SK-N-SH (cell line): ENCODE results near the gene LRCH3. TPM values are rescaled to one million over a fixed set of nuclear protein-coding genes. Genes with fewer than 3 reads are reported as not detected.

Experiments
- CTCF ChIA-PET: fragments of 300-600, 350-600 bp; formaldehyde crosslinking; extraction: SDS; loops from one replicate; lab custom pipeline; 2021; lab: Yijun Ruan, JAX
- POLR2A ChIA-PET: fragments of 350-600 bp; sonication (Branson Sonifier 250); formaldehyde crosslinking; extraction: SDS; loops from one replicate; lab custom pipeline; 2020; ENCODE audit warnings: antibody characterized with exemption, inconsistent platforms; lab: Yijun Ruan, JAX
- DNase-seq: peaks from one replicate; pipeline ENCODE4 v3.0.0; 2012
- H2AFZ ChIP-seq: fragments of 200-600 bp; sonication (generic); 2 replicates; pipeline ENCODE4 v1.8.1; 2016; ENCODE audit warnings: antibody characterized with exemption, mild to moderate bottlenecking, low read depth
- H3F3A ChIP-seq: fragments of 200-600 bp; sonication (generic); replicated peaks from 2 replicates; pipeline ENCODE3; 2016; ENCODE audit warnings: antibody characterized with exemption, mild to moderate bottlenecking; ENCODE audit not compliant: insufficient read depth
- H3K27ac ChIP-seq, 2 experiments: fragments of 200-500 bp in 1 of 2; fragments of 200-600 bp in 1 of 2; sonication (Bioruptor generic) in 1 of 2; sonication (generic), shearing (Covaris generic) in 1 of 2; 2 replicates each; pipeline versions ENCODE4 v1.5.1 to v1.6.1; 2014 to 2016; ENCODE audit warnings: low read depth in 2 of 2, inconsistent platforms in 1 of 2, low read length in 1 of 2, mild to moderate bottlenecking in 1 of 2, mixed read lengths in 1 of 2
- H3K27me3 ChIP-seq: fragments of 200-600 bp; sonication (generic), shearing (Covaris generic); 2 replicates; pipeline ENCODE4 v1.6.1; 2016; ENCODE audit warnings: mixed run types; ENCODE audit not compliant: insufficient read depth
- H3K36me3 ChIP-seq, 2 experiments: fragments of 200-500 bp in 1 of 2; fragments of 200-600 bp in 1 of 2; sonication (Bioruptor generic) in 1 of 2; sonication (generic) in 1 of 2; replicated peaks in 1 of 2; 2 replicates each; pipeline versions ENCODE3 to v1.5.1; 2014 to 2016; ENCODE audit warnings: low read length in 1 of 2, mild to moderate bottlenecking in 1 of 2; ENCODE audit not compliant: insufficient read depth in 2 of 2, control insufficient read depth in 1 of 2
- H3K4me1 ChIP-seq, 2 experiments: fragments of 200-500 bp in 1 of 2; fragments of 200-600 bp in 1 of 2; sonication (Bioruptor generic) in 1 of 2; sonication (generic), shearing (Covaris generic) in 1 of 2; 2 replicates each; pipeline versions ENCODE4 v1.5.1 to v1.6.1; 2014 to 2016; ENCODE audit warnings: low read depth in 1 of 2, low read length in 1 of 2, mixed run types in 1 of 2; ENCODE audit not compliant: insufficient read depth in 2 of 2, control insufficient read depth in 1 of 2
- H3K4me2 ChIP-seq: fragments of 200-600 bp; sonication (generic), shearing (Covaris generic); 2 replicates; pipeline ENCODE4 v1.6.1; 2017; ENCODE audit warnings: mixed run types
- H3K4me3 ChIP-seq, 2 experiments: fragments of 200-500 bp in 1 of 2; fragments of 200-600 bp in 1 of 2; sonication (Bioruptor generic) in 1 of 2; sonication (generic), shearing (Covaris generic) in 1 of 2; 2 replicates each; pipeline versions ENCODE4 v1.5.1 to v1.8.1; 2014 to 2016; ENCODE audit warnings: low read depth in 2 of 2, inconsistent platforms in 1 of 2, low read length in 1 of 2, mild to moderate bottlenecking in 1 of 2, mixed read lengths in 1 of 2, moderate library complexity in 1 of 2
- H3K79me2 ChIP-seq: fragments of 200-600 bp; sonication (generic); 2 replicates; pipeline ENCODE4 v1.8.1; 2017; ENCODE audit warnings: mild to moderate bottlenecking; ENCODE audit not compliant: insufficient read depth
- H3K9ac ChIP-seq: fragments of 200-600 bp; sonication (generic); 2 replicates; pipeline ENCODE4 v1.6.1; 2017; ENCODE audit warnings: mixed run types
- H3K9me2 ChIP-seq: fragments of 200-600 bp; sonication (generic); 2 replicates; pipeline ENCODE4 v1.6.1; 2017; ENCODE audit warnings: mixed run types
- H3K9me3 ChIP-seq: fragments of 200-600 bp; sonication (generic); 2 replicates; pipeline ENCODE4 v1.6.1; 2017; ENCODE audit warnings: mixed run types, mild to moderate bottlenecking, moderate library complexity
- H4K20me1 ChIP-seq: fragments of 200-600 bp; sonication (generic); 2 replicates; pipeline ENCODE4 v1.6.1; 2017; ENCODE audit warnings: mild to moderate bottlenecking, mixed run types; ENCODE audit not compliant: insufficient read depth
- EP300 ChIP-seq, 2 experiments: IDR thresholded peaks; 2 replicates each; pipeline versions ENCODE4 v1.4.0 to v1.6.1; 2012; ENCODE audit warnings: borderline replicate concordance in 1 of 2, low read depth in 1 of 2, low read length in 1 of 2
- EZH2phosphoT487 ChIP-seq: fragments of 200-600 bp; sonication (generic); IDR thresholded peaks from 2 replicates; pipeline ENCODE4 v1.6.1; 2017; ENCODE audit warnings: low read depth, mixed run types, mild to moderate bottlenecking, antibody characterized with exemption, moderate library complexity, borderline replicate concordance
- FOXJ3 ChIP-seq: sonication (generic); formaldehyde crosslinking; IDR thresholded peaks from 2 replicates; pipeline ENCODE4 v1.5.1; 2020; ENCODE audit warnings: mild to moderate bottlenecking, missing genetic modification reagents
- GABPA ChIP-seq: IDR thresholded peaks from 2 replicates; pipeline ENCODE4 v1.4.0; 2012; ENCODE audit warnings: low read depth, mild to moderate bottlenecking
- GATA2 ChIP-seq: sonication (generic); formaldehyde crosslinking; IDR thresholded peaks from 2 replicates; pipeline ENCODE4 v1.5.0; 2020; ENCODE audit warnings: mild to moderate bottlenecking, missing genetic modification reagents
- JUND ChIP-seq: IDR thresholded peaks from 2 replicates; pipeline ENCODE4 v1.4.0; 2012
- MEF2A ChIP-seq: IDR thresholded peaks from 2 replicates; pipeline ENCODE4 v1.4.0; 2012; ENCODE audit warnings: low read depth, borderline replicate concordance
- NRF1 ChIP-seq: IDR thresholded peaks from 2 replicates; pipeline ENCODE4 v1.6.1; 2012; ENCODE audit warnings: low read depth, mild to moderate bottlenecking, low read length
- POLR2AphosphoS5 ChIP-seq: IDR thresholded peaks from 2 replicates; pipeline ENCODE4 v1.6.1; 2012; ENCODE audit warnings: low read depth, low read length
- RAD21 ChIP-seq: IDR thresholded peaks from 2 replicates; pipeline ENCODE4 v1.6.1; 2012; ENCODE audit warnings: mild to moderate bottlenecking, low read length
- RFX5 ChIP-seq: IDR thresholded peaks from 2 replicates; pipeline ENCODE4 v1.6.1; 2012; ENCODE audit warnings: mild to moderate bottlenecking, improper control_type of control experiment, low read length
- RXRA ChIP-seq: IDR thresholded peaks from 2 replicates; pipeline ENCODE4 v1.4.0; 2012; ENCODE audit warnings: low read depth, mild to moderate bottlenecking, borderline replicate concordance
- SIN3A ChIP-seq: IDR thresholded peaks from 2 replicates; pipeline ENCODE4 v1.6.1; 2012; ENCODE audit warnings: low read depth, mild to moderate bottlenecking, low read length, moderate library complexity, borderline replicate concordance
- SMC3 ChIP-seq: IDR thresholded peaks from 2 replicates; pipeline ENCODE4 v1.6.1; 2012; ENCODE audit warnings: low read depth, low read length, improper control_type of control experiment
- TAF1 ChIP-seq: IDR thresholded peaks from 2 replicates; pipeline ENCODE4 v1.6.1; 2012; ENCODE audit warnings: low read depth, mild to moderate bottlenecking, low read length, moderate library complexity, borderline replicate concordance
- WGBS: methylation state at CpG from one replicate; pipeline ENCODE4 v1.1.6; 2017; ENCODE audit warnings: low lambda C conversion rate; 5-methylcytosine and 5-hydroxymethylcytosine counted together
- polyA plus RNA-seq, 3 experiments: library from polyadenylated mRNA; depleted of rRNA; stranded (reverse); fragments of >200 nt; gene quantifications; 2 replicates each; pipeline ENCODE4 v1.2.3, GENCODE V29; 2012
- TF ChIP-seq, protein P1 (sequence below): IDR thresholded peaks from 2 replicates; pipeline ENCODE4 v1.6.1; 2012; ENCODE audit warnings: mild to moderate bottlenecking, low read depth, low read length, moderate library complexity
- TF ChIP-seq, protein P2 (sequence below): IDR thresholded peaks from 2 replicates; pipeline ENCODE4 v1.4.0; 2012; ENCODE audit warnings: low read depth
- TF ChIP-seq, protein P3 (sequence below): fragments of 200-600 bp; sonication (generic); IDR thresholded peaks from 2 replicates; pipeline ENCODE4 v1.6.1; 2017; ENCODE audit warnings: antibody characterized with exemption, mild to moderate bottlenecking, moderate library complexity
- TF ChIP-seq, protein P4 (sequence below): fragments of 150-350 bp; IDR thresholded peaks from 2 replicates; pipeline ENCODE4 v1.6.1; 2016; ENCODE audit warnings: mild to moderate bottlenecking, low read depth, low read length
- TF ChIP-seq, protein P5 (sequence below): fragments of 150-350 bp; IDR thresholded peaks from 2 replicates; pipeline ENCODE4 v1.6.1; 2017; ENCODE audit warnings: antibody characterized with exemption, low read length, low read depth, borderline replicate concordance

Gene LRCH3
- polyA plus RNA-seq, 1 of the 3 experiments (the other 2 are of a cell fraction) = 22.6 TPM

DNA sequence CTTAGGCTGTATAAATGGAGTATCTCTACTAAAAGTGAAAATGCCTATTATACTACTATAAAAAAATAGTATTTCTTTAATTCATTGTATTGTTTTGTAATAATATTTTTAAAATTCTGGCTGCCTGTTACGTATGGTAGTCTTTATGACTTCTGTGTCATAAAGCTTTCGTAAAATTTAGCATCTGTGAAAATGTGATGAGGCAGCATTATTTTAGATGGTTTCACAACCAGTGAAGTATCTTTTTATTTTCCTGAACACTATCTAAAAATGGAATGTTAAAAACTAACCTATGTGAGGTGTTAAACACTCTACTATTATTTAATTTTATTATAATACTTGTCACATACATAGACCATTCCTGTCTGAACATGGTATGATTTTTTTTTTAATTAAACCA lies 46.2 kb downstream of the LRCH3 start:
- TF ChIP-seq RXRA = no peak
- TF ChIP-seq JUND = no peak
- TF ChIP-seq, protein P1, sequence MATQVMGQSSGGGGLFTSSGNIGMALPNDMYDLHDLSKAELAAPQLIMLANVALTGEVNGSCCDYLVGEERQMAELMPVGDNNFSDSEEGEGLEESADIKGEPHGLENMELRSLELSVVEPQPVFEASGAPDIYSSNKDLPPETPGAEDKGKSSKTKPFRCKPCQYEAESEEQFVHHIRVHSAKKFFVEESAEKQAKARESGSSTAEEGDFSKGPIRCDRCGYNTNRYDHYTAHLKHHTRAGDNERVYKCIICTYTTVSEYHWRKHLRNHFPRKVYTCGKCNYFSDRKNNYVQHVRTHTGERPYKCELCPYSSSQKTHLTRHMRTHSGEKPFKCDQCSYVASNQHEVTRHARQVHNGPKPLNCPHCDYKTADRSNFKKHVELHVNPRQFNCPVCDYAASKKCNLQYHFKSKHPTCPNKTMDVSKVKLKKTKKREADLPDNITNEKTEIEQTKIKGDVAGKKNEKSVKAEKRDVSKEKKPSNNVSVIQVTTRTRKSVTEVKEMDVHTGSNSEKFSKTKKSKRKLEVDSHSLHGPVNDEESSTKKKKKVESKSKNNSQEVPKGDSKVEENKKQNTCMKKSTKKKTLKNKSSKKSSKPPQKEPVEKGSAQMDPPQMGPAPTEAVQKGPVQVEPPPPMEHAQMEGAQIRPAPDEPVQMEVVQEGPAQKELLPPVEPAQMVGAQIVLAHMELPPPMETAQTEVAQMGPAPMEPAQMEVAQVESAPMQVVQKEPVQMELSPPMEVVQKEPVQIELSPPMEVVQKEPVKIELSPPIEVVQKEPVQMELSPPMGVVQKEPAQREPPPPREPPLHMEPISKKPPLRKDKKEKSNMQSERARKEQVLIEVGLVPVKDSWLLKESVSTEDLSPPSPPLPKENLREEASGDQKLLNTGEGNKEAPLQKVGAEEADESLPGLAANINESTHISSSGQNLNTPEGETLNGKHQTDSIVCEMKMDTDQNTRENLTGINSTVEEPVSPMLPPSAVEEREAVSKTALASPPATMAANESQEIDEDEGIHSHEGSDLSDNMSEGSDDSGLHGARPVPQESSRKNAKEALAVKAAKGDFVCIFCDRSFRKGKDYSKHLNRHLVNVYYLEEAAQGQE = no peak
- no peak for TF ChIP-seq SMC3
- no peak for TF ChIP-seq TAF1
- TF ChIP-seq GATA2 (CRISPR knock-in tag) = no peak
- TF ChIP-seq FOXJ3 (CRISPR knock-in tag) = no peak
- TF ChIP-seq, protein P2, sequence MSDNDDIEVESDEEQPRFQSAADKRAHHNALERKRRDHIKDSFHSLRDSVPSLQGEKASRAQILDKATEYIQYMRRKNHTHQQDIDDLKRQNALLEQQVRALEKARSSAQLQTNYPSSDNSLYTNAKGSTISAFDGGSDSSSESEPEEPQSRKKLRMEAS = no peak
- no peak for TF ChIP-seq RAD21
- no peak for TF ChIP-seq NRF1
- no peak for TF ChIP-seq EP300 (IDR thresholded peaks at IDR 0.05; ENCODE audit: borderline replicate concordance in 1 of 2, low read depth in 1 of 2, low read length in 1 of 2)
- TF ChIP-seq, protein P3, sequence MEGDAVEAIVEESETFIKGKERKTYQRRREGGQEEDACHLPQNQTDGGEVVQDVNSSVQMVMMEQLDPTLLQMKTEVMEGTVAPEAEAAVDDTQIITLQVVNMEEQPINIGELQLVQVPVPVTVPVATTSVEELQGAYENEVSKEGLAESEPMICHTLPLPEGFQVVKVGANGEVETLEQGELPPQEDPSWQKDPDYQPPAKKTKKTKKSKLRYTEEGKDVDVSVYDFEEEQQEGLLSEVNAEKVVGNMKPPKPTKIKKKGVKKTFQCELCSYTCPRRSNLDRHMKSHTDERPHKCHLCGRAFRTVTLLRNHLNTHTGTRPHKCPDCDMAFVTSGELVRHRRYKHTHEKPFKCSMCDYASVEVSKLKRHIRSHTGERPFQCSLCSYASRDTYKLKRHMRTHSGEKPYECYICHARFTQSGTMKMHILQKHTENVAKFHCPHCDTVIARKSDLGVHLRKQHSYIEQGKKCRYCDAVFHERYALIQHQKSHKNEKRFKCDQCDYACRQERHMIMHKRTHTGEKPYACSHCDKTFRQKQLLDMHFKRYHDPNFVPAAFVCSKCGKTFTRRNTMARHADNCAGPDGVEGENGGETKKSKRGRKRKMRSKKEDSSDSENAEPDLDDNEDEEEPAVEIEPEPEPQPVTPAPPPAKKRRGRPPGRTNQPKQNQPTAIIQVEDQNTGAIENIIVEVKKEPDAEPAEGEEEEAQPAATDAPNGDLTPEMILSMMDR = no peak
- no peak for TF ChIP-seq MEF2A
- no peak for TF ChIP-seq RFX5
- no peak for TF ChIP-seq EZH2phosphoT487
- TF ChIP-seq, protein P4, sequence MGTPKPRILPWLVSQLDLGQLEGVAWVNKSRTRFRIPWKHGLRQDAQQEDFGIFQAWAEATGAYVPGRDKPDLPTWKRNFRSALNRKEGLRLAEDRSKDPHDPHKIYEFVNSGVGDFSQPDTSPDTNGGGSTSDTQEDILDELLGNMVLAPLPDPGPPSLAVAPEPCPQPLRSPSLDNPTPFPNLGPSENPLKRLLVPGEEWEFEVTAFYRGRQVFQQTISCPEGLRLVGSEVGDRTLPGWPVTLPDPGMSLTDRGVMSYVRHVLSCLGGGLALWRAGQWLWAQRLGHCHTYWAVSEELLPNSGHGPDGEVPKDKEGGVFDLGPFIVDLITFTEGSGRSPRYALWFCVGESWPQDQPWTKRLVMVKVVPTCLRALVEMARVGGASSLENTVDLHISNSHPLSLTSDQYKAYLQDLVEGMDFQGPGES = no peak
- no peak for TF ChIP-seq POLR2AphosphoS5
- no peak for TF ChIP-seq GABPA
- no peak for TF ChIP-seq SIN3A
- TF ChIP-seq, protein P5, sequence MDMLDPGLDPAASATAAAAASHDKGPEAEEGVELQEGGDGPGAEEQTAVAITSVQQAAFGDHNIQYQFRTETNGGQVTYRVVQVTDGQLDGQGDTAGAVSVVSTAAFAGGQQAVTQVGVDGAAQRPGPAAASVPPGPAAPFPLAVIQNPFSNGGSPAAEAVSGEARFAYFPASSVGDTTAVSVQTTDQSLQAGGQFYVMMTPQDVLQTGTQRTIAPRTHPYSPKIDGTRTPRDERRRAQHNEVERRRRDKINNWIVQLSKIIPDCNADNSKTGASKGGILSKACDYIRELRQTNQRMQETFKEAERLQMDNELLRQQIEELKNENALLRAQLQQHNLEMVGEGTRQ = no peak
- no peaks in the 10 kb centered on the region for H3K4me1 ChIP-seq
- H3F3A ChIP-seq = no peaks in the 10 kb centered on the region
- CTCF ChIA-PET = no interaction called here
- DNase-seq = no peak
- WGBS = 98% methylated on average over 2 of the region's 2 CpGs
- H3K27ac ChIP-seq = no peak overlapping the region
- no peak overlapping the region for H3K4me3 ChIP-seq
- no peak overlapping the region for H3K9ac ChIP-seq
- H3K9me3 ChIP-seq = no peaks in the 10 kb centered on the region
- H2AFZ ChIP-seq = no peak overlapping the region
- H3K9me2 ChIP-seq = no peaks in the 10 kb centered on the region
- POLR2A ChIA-PET = no interaction called here
- H3K4me2 ChIP-seq = no peak overlapping the region
- no peaks in the 10 kb centered on the region for H4K20me1 ChIP-seq
- peaks cover 59 to 81% of the 10 kb centered on the region in 2 experiments for H3K36me3 ChIP-seq
- no peaks in the 10 kb centered on the region for H3K27me3 ChIP-seq
- 0 out of 2 replicates have a peak, but pooled peaks cover 3% of the 10 kb centered on the region for H3K79me2 ChIP-seq
